ENCODE results near the gene SMC3.

The SMC3 gene

GRCh38 chr10:110625951-110626855 lies 58.7 kb downstream of the SMC3 start:
- no peaks in the 10 kb centered on the region for H3K4me1 ChIP-seq (ENCODE audit: control insufficient read depth in 1 of 2, insufficient read depth in 1 of 2, low read depth in 1 of 2, low read length in 1 of 2)
- no peak overlapping the region for H3K27ac ChIP-seq
- TF ChIP-seq CTCF (IDR thresholded peaks at IDR 0.05) = no peak
- H3K36me3 ChIP-seq = no peaks in the 10 kb centered on the region
- peaks cover 3% of the 10 kb centered on the region for H3K27me3 ChIP-seq
- H3K9me3 ChIP-seq = no peaks in the 10 kb centered on the region
- no peak overlapping the region for H3K4me3 ChIP-seq (ENCODE audit: low read depth in 1 of 2, low read length in 1 of 2)

- Histone ChIP-seq H3K4me1 (ENCODE audit: control insufficient read depth in 1 of 2, insufficient read depth in 1 of 2, low read depth in 1 of 2, low read length in 1 of 2) (no peaks in the 10 kb centered on the region), H3K27me3 (peaks cover 3% of the 10 kb centered on the region), H3K4me3 (ENCODE audit: low read depth in 1 of 2, low read length in 1 of 2) (no peak overlapping the region), H3K9me3 (no peaks in the 10 kb centered on the region), H3K27ac (no peak overlapping the region), H3K36me3 (no peaks in the 10 kb centered on the region)
- TF ChIP-seq CTCF (IDR thresholded peaks at IDR 0.05) = no peak
These were observed 60.7 kb downstream of the SMC3 start for GRCh38 chr10:110628161-110628560.

DNA sequence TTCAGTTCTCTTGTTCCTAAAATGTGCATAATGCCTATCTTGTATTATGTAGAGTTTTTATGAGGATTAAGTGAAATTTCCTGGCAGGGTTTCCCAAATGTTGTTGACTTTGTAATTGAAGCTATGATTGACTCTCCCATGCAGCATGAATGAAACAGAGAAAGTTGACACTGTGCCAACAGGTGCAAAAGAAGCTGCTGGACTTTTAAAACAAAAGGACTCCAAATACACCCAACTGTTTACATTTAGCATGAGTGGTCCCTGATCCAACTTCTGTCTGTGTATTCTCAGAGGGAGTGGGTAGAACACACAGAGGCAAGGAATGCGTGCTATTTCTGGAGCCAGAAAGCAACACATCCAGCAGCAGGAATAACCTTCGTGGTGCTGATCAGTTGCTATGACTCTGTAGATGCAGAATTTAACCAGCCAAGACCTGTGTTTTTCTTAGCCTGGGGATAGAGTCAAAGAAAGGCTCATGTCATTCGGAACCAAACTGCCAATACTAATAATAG lies 62.2 kb downstream of the SMC3 start:
- peaks cover 3% of the 10 kb centered on the region for H3K27me3 ChIP-seq
- H3K4me1 ChIP-seq (ENCODE audit: control insufficient read depth in 1 of 2, insufficient read depth in 1 of 2, low read depth in 1 of 2, low read length in 1 of 2) = no peaks in the 10 kb centered on the region
- no peak overlapping the region for H3K27ac ChIP-seq
- TF ChIP-seq CTCF (IDR thresholded peaks at IDR 0.05) = no peak
- H3K4me3 ChIP-seq (ENCODE audit: low read depth in 1 of 2, low read length in 1 of 2) = no peak overlapping the region
- no peaks in the 10 kb centered on the region for H3K9me3 ChIP-seq
- no peaks in the 10 kb centered on the region for H3K36me3 ChIP-seq

GRCh38 chr10:110631934-110632333 lies 64.4 kb downstream of the SMC3 start:
- no peak overlapping the region for H3K4me3 ChIP-seq (ENCODE audit: low read depth in 1 of 2, low read length in 1 of 2)
- H3K4me1 ChIP-seq (ENCODE audit: control insufficient read depth in 1 of 2, insufficient read depth in 1 of 2, low read depth in 1 of 2, low read length in 1 of 2) = no peaks in the 10 kb centered on the region
- H3K9me3 ChIP-seq = no peaks in the 10 kb centered on the region
- H3K27ac ChIP-seq = no peak overlapping the region
- TF ChIP-seq CTCF (IDR thresholded peaks at IDR 0.05) = no peak
- peaks cover 18% of the 10 kb centered on the region for H3K27me3 ChIP-seq
- no peaks in the 10 kb centered on the region for H3K36me3 ChIP-seq

- H3K9me3 ChIP-seq = no peaks in the 10 kb centered on the region
- TF ChIP-seq CTCF (IDR thresholded peaks at IDR 0.05) = no peak
- H3K36me3 ChIP-seq = no peaks in the 10 kb centered on the region
- no peaks in the 10 kb centered on the region for H3K4me1 ChIP-seq (ENCODE audit: control insufficient read depth in 1 of 2, insufficient read depth in 1 of 2, low read depth in 1 of 2, low read length in 1 of 2)
- H3K27me3 ChIP-seq = peaks cover 25% of the 10 kb centered on the region
- no peak overlapping the region for H3K27ac ChIP-seq
- H3K4me3 ChIP-seq (ENCODE audit: low read depth in 1 of 2, low read length in 1 of 2) = no peak overlapping the region
These were observed 65.2 kb downstream of the SMC3 start for GRCh38 chr10:110632591-110633215.
